ENCODE measurements around the gene DOCK2.
"Not testable (repeated sequence)": the region's sequence is repeated elsewhere in the genome, so short reads cannot be mapped to it uniquely, and the experiment has no call there.

Gene DOCK2

DNA sequence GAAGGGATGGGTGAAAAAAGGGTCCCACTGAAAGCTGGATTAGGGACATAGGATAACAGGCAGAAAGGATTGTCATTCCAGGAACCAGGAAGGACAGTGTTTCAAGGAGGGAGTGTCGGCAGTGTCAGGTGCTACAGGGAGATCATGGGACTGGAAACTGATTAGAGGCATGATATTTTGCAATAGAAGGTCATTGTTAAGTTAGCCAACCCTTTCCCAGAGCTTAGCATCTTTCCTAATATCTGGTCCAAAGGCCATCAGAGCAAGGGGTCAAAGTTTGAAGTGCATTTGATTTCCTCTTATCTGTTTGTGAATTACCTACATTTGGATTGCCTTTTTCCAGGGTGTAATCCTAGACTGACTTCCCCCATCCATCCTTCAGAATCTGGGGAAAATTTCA lies 91.3 kb downstream of the DOCK2 start:
- no peak for FAIRE-seq
- DNase-seq (ENCODE audit: insufficient read length, low spot score) = no peak

DNA sequence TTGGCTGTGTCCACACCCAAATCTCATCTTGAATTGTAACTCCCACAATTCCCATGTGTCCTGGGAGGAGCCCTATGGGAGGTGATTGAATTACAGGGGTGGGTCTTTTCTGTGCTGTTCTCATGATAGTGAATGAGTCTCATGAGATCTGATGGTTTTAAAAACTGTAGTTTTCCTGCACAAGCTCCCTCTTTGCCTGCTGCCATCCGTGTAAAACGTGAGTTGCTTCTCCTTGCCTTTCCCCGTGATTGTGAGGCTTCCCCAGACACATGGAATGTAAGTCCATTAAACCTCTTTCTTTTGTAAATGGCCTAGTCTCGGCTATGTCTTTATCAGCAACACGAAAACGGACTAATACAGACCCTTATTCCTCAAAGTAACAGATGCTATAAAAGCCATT lies 94.1 kb downstream of the DOCK2 start:
- FAIRE-seq (no peak), DNase-seq (ENCODE audit: insufficient read length, low spot score) (no peak)
- no peak for TF ChIP-seq POLR2A (IDR thresholded peaks at IDR 0.05; ENCODE audit: low read depth, low read length)

More for the DNA sequence above, 91.3 kb downstream of the DOCK2 start:
- TF ChIP-seq POLR2A (IDR thresholded peaks at IDR 0.05; ENCODE audit: low read depth, low read length) = no peak

DNA sequence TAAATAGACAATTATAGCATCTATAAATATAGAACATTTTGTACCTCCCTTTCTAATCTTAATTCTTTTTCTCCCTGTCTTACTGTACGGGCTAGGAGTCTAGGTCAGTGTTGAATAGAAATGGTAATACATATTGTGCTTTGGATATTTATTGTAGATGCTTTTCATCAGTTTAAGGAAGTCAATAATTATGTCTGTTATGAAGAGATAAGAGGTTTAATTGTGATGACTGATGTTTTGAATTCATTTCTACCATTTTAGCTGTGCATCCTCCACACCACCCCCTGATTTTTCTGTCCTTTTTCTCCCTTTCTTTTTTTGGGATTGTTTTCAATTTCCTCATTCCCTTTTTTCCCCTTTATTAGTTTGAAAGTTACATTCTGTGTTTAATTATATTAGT lies 95.8 kb downstream of the DOCK2 start:
- no peak for FAIRE-seq
- no peak for TF ChIP-seq POLR2A (IDR thresholded peaks at IDR 0.05; ENCODE audit: low read depth, low read length)

DNA sequence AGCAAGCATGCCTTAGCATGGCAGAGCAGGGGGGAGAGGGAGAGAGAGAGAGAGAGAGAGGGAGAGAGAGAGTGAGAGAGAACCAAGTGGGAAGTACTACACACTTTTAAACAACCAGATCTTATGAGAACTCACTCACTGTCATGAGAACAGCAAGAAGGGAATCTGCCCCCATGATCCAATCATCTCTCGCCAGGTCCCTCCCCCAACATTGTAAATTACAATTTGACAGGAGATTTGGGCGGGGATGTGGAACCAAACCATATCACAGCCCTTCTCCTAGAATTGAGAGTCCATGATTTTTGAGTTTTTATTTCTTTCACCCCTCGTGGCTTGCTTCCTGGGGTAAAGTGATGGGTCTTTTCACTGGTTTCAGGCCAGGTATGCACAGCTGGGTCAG lies 98.8 kb downstream of the DOCK2 start:
- FAIRE-seq (no peak), DNase-seq (ENCODE audit: insufficient read length, low spot score) (no peak)

More for the DNA sequence above, 95.8 kb downstream of the DOCK2 start:
- no peak for DNase-seq (ENCODE audit: insufficient read length, low spot score)

DNA sequence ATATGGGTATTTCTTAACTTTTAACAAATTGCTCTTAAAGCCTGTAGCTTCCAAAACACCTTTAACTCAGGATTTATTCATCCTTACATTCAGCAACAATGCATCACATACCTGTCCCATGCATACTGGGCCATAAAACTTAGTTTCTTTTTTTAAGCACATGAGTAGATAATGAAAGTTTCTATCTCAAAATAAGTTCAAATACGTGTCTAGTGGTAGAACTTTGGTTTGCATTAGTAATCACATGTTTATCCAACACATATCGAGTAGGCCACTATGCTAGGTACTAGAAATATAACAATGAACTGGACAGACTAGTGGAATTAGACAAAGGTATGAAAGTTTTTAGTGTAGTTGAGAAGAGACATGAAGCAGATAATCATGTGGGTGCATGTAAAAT lies 99.6 kb downstream of the DOCK2 start:
- TF ChIP-seq POLR2A (IDR thresholded peaks at IDR 0.05; ENCODE audit: low read depth, low read length) = no peak
- no peak for DNase-seq (ENCODE audit: insufficient read length, low spot score)
- FAIRE-seq = no peak

More for the DNA sequence above, 98.8 kb downstream of the DOCK2 start:
- TF ChIP-seq POLR2A (IDR thresholded peaks at IDR 0.05; ENCODE audit: low read depth, low read length) = no peak

DNA sequence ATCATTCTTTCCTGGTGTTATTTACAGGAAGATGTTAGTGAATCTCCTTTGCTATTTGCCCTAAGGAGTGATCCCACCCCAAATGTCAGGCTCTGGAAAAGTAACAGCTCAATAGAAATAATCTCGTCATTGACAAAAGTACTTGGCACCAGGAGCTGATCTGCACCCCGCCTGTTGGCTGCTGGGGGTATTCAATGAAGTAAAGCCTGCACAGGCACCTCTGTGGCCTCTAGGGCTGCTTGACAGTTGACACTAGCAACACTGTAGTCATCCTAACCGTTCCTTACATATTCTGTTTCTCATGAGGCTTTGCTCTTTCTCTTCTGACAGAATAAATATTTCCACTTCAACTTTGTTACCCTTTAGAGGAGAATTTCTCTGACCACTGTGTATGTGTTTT lies 103.4 kb downstream of the DOCK2 start:
- DNase-seq (ENCODE audit: insufficient read length, low spot score) (no peak), FAIRE-seq (no peak)
- TF ChIP-seq POLR2A (IDR thresholded peaks at IDR 0.05; ENCODE audit: low read depth, low read length) = no peak

DNA sequence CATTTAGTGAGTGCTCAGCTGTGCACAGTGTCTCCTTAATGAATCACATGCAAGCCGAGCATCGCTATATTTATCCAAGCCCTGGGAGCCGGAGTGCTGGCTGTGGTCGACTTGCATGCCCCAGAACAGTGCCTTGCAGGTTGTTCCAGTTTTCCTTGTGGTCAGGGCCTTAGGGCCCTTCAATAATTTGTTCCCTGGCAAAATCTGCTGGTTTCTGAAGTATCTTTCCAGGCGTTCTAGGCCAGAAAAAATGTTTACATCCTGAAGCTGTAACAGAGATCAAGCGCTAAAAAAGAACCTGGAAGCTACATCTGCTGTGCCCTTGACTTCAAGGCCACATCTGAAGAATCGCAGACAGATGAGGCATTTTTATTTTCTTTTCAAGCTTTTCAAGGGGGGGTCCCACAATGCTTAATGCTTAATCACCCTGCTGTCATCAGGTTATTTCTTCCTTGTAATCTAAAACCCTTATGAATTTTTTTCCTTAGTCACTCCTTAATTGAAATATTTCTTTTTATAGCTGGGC lies 105.8 kb downstream of the DOCK2 start:
- no peak for FAIRE-seq
- no peak for TF ChIP-seq POLR2A (IDR thresholded peaks at IDR 0.05; ENCODE audit: low read depth, low read length)
- no peak for DNase-seq (ENCODE audit: insufficient read length, low spot score)

DNA sequence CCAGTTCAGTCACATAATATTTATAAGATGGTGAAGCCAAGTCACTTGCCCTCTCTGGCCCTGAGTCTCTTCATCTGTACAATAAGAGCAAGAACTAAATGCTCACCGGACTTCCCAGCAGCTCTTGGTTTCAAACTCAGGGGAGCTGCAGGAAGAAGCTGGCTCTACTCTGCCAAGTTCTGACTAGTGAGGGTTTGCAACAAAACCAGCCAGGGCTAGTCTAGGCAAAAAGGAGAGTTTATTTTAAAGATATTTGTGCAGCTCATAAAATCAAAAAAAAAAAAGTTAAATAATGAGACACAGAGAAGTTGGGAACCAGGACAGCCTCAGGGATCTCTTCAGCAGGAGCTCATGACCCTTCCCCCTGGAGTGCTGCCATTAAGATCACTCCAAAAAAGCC lies 107.3 kb downstream of the DOCK2 start:
- TF ChIP-seq POLR2A (IDR thresholded peaks at IDR 0.05; ENCODE audit: low read depth, low read length) = no peak
- FAIRE-seq = no peak
- DNase-seq (ENCODE audit: insufficient read length, low spot score) = no peak

DNA sequence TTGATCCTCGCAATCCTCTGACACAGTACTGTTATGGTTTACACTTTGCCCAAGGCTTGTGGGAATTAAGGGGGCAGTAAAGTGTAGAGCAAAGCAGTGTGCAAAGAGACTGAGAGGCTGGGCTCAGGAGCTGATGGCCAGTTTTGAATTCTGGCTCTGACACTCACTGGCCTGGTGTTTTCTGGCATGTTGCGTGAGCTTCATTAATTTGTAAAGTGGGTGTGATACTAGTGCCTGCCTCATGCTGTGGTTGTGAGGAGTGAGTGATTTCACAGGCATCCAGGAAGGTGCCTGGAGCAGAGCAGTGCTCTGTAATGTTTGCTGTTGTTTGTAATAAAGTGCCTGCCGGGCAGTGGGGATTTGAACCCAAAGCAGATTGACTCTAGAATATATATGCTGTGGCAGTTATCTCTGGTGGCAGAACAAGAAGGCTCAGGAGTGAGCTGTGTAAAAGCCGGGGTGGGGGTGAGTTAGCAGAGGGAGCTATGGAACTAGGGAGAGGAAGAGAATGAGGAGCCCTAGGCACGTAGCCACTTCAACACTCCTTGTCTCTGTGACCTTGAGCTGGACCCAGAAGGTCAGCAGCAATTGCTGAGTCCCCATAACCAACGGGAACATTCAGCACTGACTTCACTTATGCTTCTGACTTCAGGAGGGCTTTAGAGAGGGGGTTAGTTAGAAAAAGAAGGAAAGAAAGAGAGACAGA lies 108.5 kb downstream of the DOCK2 start:
- no peak for DNase-seq (ENCODE audit: insufficient read length, low spot score)
- FAIRE-seq = no peak
- no peak for TF ChIP-seq POLR2A (IDR thresholded peaks at IDR 0.05; ENCODE audit: low read depth, low read length)

DNA sequence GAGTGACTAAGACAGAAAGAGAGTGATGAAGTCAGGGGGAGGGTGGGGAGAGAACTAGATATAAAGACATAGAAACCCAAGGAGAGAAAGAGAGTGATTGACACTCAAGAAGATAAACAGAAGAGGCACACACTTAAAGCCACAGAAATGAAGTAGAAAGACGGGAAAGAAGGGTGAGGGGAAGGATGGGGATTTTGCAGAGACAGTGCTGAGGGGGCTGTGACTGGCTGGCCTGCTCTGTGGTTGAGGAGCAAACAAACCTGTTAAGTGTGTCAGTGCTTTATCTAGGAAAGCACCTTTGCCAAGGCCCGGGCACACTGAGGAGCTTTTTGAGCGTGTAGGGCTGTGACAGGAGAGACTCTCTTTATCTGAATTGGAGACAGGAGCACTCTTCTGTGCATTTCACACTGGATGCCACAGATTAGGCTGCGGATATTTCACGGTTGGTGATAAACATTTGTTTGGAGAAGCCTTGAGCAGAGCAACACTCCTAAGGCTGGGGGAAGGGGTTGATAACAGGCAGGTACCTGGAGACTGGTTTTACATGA lies 109.1 kb downstream of the DOCK2 start:
- no peak for FAIRE-seq

DNA sequence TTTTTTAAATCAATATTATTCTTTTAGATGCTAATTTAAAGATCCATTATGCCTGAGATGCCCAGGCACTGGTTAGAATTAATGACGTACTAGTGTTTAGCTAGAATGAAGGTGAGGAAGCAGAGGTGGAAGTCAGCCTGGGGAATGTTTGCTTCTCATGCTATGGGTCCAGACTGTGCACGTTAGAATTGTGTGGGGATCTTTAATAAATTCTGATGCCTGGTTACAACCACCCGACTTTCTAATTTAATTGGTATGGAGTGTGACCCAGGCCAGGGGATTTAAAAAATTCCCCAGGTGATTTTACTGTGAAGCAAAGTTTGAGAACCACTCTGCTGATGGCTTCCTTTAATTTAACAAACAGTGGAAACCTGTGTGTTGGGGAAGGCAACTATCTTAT lies 111.1 kb downstream of the DOCK2 start:
- TF ChIP-seq POLR2A (IDR thresholded peaks at IDR 0.05; ENCODE audit: low read depth, low read length) = no peak
- FAIRE-seq (no peak), DNase-seq (ENCODE audit: insufficient read length, low spot score) (no peak)

More for the DNA sequence above, 109.1 kb downstream of the DOCK2 start:
- TF ChIP-seq POLR2A (IDR thresholded peaks at IDR 0.05; ENCODE audit: low read depth, low read length) = no peak
- no peak for DNase-seq (ENCODE audit: insufficient read length, low spot score)

DNA sequence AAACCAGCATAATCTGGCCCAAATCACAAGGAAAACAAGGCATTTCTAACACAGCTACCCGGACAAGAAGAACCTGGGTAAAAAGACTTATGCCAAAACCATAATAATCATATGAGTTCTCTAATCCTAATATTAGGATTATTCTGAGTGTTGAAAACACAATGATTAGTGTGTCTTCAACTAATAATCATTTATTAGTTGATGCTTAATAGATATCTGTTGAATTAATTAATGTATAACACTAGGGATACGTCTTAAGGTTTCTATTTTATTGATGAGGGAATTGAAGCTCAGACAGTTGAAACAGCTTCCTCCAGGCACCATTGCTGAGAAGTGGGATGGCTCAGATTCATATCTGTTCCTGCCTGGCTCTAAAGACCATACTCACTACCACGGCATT lies 112.2 kb downstream of the DOCK2 start:
- TF ChIP-seq POLR2A (IDR thresholded peaks at IDR 0.05; ENCODE audit: low read depth, low read length) = no peak
- no peak for DNase-seq (ENCODE audit: insufficient read length, low spot score)
- FAIRE-seq = no peak

DNA sequence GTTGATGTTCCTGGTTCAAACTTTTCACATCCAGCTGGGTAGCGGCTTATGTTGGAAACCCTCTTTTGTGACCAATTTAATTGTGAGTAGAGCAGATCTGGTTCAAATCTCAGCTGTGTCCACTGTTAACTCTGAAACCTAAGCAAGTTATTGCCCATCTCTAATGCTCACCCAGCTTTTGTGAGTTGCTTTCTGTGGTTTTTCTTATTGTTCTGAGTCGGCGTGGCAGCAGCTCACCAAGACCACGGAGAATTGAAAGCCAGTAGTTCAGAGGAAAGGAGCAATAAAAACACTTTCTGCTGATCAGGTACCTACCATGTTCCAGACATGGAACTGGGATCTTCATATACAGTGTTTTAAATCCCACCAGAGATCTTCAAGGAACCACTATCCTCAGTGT lies 114.4 kb downstream of the DOCK2 start:
- DNase-seq (ENCODE audit: insufficient read length, low spot score) = no peak
- FAIRE-seq = no peak
- TF ChIP-seq POLR2A (IDR thresholded peaks at IDR 0.05; ENCODE audit: low read depth, low read length) = no peak

DNA sequence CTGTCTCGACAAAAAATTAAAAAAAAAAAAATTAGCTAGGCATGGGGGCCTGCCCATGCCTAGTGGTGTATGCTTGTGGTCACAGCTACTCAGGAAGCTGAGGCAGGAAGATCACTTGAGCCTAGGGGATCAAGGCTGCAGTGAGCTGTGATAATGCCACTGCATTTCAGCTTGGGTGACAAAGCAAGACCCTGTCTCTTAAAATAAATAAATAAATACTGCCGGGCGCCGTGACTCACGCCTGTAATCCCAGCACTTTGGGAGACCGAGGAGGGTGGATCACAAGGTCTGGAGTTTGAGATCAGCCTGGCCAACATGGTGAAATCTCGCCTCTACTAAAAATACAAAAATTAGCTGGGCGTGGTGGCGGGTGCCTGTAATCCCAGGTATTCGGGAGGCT lies 115.5 kb downstream of the DOCK2 start:
- not testable (repeated sequence) for FAIRE-seq; DNase-seq (ENCODE audit: insufficient read length, low spot score)

DNA sequence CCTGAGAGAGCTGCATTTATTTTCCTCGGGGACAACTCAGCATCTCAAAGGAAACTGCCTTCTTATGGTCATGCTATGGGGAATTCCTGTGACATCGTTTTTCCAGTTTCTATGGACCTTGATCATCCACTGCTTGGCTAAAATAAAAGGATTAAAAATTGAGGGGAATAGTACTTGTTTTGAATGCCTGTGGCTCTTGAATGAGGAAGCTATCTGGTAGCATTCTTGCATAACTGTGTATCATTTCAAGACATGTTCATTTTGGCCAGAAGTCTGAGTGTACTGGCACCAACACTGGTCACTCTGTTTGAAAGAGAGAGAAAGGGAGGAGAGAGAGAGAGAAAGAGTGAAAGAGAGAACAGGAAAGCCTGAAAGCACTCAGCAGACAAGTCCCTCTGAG lies 116.7 kb downstream of the DOCK2 start:
- DNase-seq (ENCODE audit: insufficient read length, low spot score) = no peak
- TF ChIP-seq POLR2A (IDR thresholded peaks at IDR 0.05; ENCODE audit: low read depth, low read length) = no peak
- no peak for FAIRE-seq
